Measurements from ENCODE around the gene GPATCH3. TPM values are rescaled to one million over a fixed set of nuclear protein-coding genes. Genes with fewer than 3 reads are reported as not detected.
"Not testable (repeated sequence)": the region's sequence is repeated elsewhere in the genome, so short reads cannot be mapped to it uniquely, and the experiment has no call there.

The GPATCH3 gene
- total and polyA plus RNA-seq, 2 of the 8 experiments (the other 6 are each of a cell fraction or from before 2014, with no cell fraction given) = 7.9 to 17.4 TPM

DNA sequence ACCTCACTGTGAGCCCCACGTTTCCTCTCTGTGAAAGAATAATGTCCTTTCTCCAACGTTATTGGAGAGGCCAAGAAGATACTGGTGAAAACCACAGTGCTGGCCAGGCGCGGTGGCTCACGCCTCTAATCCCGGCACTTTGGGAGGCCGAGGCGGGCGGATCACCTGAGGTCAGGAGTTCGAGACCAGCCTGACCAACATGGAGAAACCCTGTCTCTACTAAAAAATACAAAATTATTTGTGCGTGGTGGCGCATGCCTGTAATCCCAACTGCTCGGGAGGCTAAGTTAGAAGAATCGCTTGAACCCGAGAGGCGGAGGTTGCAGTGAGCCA lies 48.4 kb upstream of the GPATCH3 start:
- DNase-seq (ENCODE audit: low read depth in 1 of 2, low spot score in 2 of 2); H3K79me2 ChIP-seq (ENCODE audit: control insufficient read depth in 1 of 2, insufficient read depth in 2 of 2, low read length in 2 of 2); H3K18ac ChIP-seq (ENCODE audit: extremely low read depth, low read length); H2BK12ac ChIP-seq (ENCODE audit: low read depth, low read length); CTCF ChIA-PET (ENCODE audit: partially characterized antibody); H4K20me1 ChIP-seq (replicated peaks in 1 of 2; ENCODE audit: control insufficient read depth in 1 of 2, insufficient read depth in 2 of 2, low read length in 2 of 2); H3K4ac ChIP-seq (replicated peaks; ENCODE audit: insufficient read length, low read depth, low read length); H3K79me1 ChIP-seq (ENCODE audit: low read depth, low read length); H3K56ac ChIP-seq (replicated peaks; ENCODE audit: insufficient read length, low read depth, low read length); H2BK5ac ChIP-seq (ENCODE audit: low read depth, low read length); H3K14ac ChIP-seq (ENCODE audit: insufficient read length); H3K9ac ChIP-seq (replicated peaks in 1 of 4; ENCODE audit: extremely low read depth in 1 of 4, low read depth in 3 of 4, low read length in 3 of 4); H3K4me2 ChIP-seq (ENCODE audit: insufficient read depth in 1 of 2, low read depth in 2 of 2, low read length in 2 of 2); H2BK120ac ChIP-seq (replicated peaks; ENCODE audit: low read depth, low read length); H4K8ac ChIP-seq (ENCODE audit: extremely low read depth, insufficient read depth, low read length); H3K23ac ChIP-seq (ENCODE audit: insufficient read length); H2BK20ac ChIP-seq (ENCODE audit: low read length); H3K4me1 ChIP-seq (replicated peaks in 1 of 4; ENCODE audit: control insufficient read depth in 3 of 4, insufficient read depth in 4 of 4, low read length in 3 of 4); H2AK5ac ChIP-seq (ENCODE audit: low read depth, low read length); FAIRE-seq; H3K23me2 ChIP-seq (ENCODE audit: low read depth, low read length); H4K91ac ChIP-seq (replicated peaks; ENCODE audit: insufficient read length, low read length); H3K9me3 ChIP-seq (ENCODE audit: insufficient read depth in 2 of 2, low read depth in 1 of 2, low read length in 1 of 2); H2BK15ac ChIP-seq (ENCODE audit: low read length); H3K27me3 ChIP-seq (replicated peaks in 1 of 4; ENCODE audit: control insufficient read depth in 3 of 4, extremely low read depth in 1 of 4, insufficient read depth in 3 of 4, low read length in 3 of 4); H4K5ac ChIP-seq (ENCODE audit: insufficient read length, low read depth, low read length); H3K27ac ChIP-seq (ENCODE audit: low read depth, low read length); H2AFZ ChIP-seq (ENCODE audit: low read length); H3K4me3 ChIP-seq (ENCODE audit: extremely low read depth in 1 of 4, insufficient read depth in 2 of 4, low read depth in 3 of 4, low read length in 4 of 4): not testable (repeated sequence)
- POLR2A ChIA-PET (ENCODE audit: partially characterized antibody) = interaction anchor here (0.6 to 5.3 kb wide), 6 partner anchors 9 to 89 kb away, joined by 3 to 26 read pairs (median 4); partner anchors contain the start of genes GPATCH3, KDF1 and NUDC
- H3K36me3 ChIP-seq (ENCODE audit: control insufficient read depth in 2 of 4, insufficient read depth in 4 of 4, low read length in 3 of 4) = peaks cover 2 to 40% (median 18%) of the 10 kb centered on the region in 4 experiments; a peak in 7 of 8 replicates
- WGBS, 2 experiments (ENCODE audit: extremely low coverage in 1 of 2, insufficient coverage in 1 of 2, insufficient read length in 1 of 2, insufficient replicate concordance in 2 of 2, low coverage in 1 of 2, low lambda C conversion rate in 2 of 2, missing lambda C conversion rate in 1 of 2) = 87% methylated on average over 16 of the region's 16 CpGs; no CpG with 5 or more reads in 1 of the 2 experiments

Data from H1 (cell line).